ENCODE data around the gene AGBL5.

DNA sequence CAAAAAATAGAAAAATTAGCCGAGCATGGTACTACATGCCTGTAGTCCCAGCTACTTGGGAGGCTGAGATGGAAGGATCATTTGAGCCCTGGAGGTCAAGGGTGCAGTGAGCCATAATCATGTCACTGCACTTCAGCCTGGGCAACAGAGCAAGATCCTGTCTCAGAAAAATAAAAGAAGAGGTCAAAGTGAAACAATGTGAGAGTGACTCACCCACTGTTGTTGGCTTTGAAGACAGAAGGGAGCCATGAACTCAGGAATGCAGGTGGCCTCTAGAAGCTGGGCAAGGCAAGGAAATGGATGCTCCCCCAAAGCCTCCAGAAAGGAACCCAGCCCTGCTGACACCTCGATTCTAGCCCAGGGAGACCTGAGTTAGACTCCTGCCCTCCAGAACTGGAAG is 22.4 kb upstream of the AGBL5 start:
- TF ChIP-seq, protein P1, sequence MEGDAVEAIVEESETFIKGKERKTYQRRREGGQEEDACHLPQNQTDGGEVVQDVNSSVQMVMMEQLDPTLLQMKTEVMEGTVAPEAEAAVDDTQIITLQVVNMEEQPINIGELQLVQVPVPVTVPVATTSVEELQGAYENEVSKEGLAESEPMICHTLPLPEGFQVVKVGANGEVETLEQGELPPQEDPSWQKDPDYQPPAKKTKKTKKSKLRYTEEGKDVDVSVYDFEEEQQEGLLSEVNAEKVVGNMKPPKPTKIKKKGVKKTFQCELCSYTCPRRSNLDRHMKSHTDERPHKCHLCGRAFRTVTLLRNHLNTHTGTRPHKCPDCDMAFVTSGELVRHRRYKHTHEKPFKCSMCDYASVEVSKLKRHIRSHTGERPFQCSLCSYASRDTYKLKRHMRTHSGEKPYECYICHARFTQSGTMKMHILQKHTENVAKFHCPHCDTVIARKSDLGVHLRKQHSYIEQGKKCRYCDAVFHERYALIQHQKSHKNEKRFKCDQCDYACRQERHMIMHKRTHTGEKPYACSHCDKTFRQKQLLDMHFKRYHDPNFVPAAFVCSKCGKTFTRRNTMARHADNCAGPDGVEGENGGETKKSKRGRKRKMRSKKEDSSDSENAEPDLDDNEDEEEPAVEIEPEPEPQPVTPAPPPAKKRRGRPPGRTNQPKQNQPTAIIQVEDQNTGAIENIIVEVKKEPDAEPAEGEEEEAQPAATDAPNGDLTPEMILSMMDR (conservative IDR thresholded peaks at IDR 0.05), result no peak
- TF ChIP-seq ZFX (IDR thresholded peaks at IDR 0.05), result no peak

All from C4-2B (cell line).